CD4-positive, alpha-beta T cell (primary cell): Measurements from ENCODE around the gene ZWILCH. TPM values are rescaled to one million over a fixed set of nuclear protein-coding genes. Genes with fewer than 3 reads are reported as not detected.

Experiments
- ATAC-seq: fragments of 200-7000 bp; cut with Tn5 transposase; one replicate; pipeline ENCODE4 v1.10.0; 2022; ENCODE audit warnings: mild to moderate bottlenecking; ENCODE audit not compliant: poor library complexity
- CTCF ChIA-PET: fragments of 350-600 bp; sonication (Branson Sonifier 250); formaldehyde crosslinking; loops from one replicate; lab custom pipeline; 2021; ENCODE audit warnings: antibody characterized with exemption, inconsistent platforms; lab: Charles Lee
- POLR2A ChIA-PET: fragments of 350-600 bp; sonication (Branson Sonifier 250); formaldehyde crosslinking; loops from one replicate; lab custom pipeline; 2021; ENCODE audit warnings: antibody characterized with exemption, inconsistent platforms; lab: Charles Lee
- DNase-seq, 14 experiments: peaks; one replicate each; pipeline ENCODE4 v3.0.0-alpha.2; 2013 to 2020; ENCODE audit warnings: mixed read lengths in 2 of 14
- H3K27ac ChIP-seq, 2 donors: one replicate each; pipeline versions ENCODE4 v1.5.1 to v1.7.0; 2013; ENCODE audit warnings: low read length in 2 of 2, low read depth in 1 of 2, mild to moderate bottlenecking in 1 of 2
- H3K27me3 ChIP-seq, 2 experiments: 1 replicate in 1 of 2; 2 replicates in 1 of 2; pipeline versions ENCODE4 v1.6.1 to v1.7.0; 2013; ENCODE audit warnings: low read length in 2 of 2, control low read depth in 1 of 2, mild to moderate bottlenecking in 1 of 2, moderate library complexity in 1 of 2; ENCODE audit not compliant: insufficient read depth in 2 of 2, control insufficient read depth in 1 of 2
- H3K36me3 ChIP-seq: one replicate; pipeline ENCODE4 v1.6.1; 2013; ENCODE audit warnings: low read length, control low read depth; ENCODE audit not compliant: insufficient read depth
- H3K4me1 ChIP-seq: one replicate; pipeline ENCODE4 v1.6.1; 2013; ENCODE audit warnings: low read length, control low read depth; ENCODE audit not compliant: insufficient read depth
- H3K4me3 ChIP-seq: one replicate; pipeline ENCODE4 v1.5.1; 2013; ENCODE audit warnings: mild to moderate bottlenecking, low read length, moderate library complexity
- H3K9me3 ChIP-seq, 2 experiments: 1 replicate in 1 of 2; 2 replicates in 1 of 2; pipeline versions ENCODE4 v1.6.1 to v1.7.0; 2013; ENCODE audit warnings: low read length in 2 of 2, mild to moderate bottlenecking in 2 of 2, control low read depth in 1 of 2, moderate library complexity in 1 of 2; ENCODE audit not compliant: control insufficient read depth in 1 of 2, insufficient read depth in 1 of 2
- H3K27ac Mint-ChIP-seq: one replicate; pipeline ENCODE4 v1.8.0; 2020; ENCODE audit warnings: mixed read lengths
- H3K27me3 Mint-ChIP-seq: one replicate; pipeline ENCODE4 v1.8.0; 2021; ENCODE audit warnings: mixed read lengths
- H3K36me3 Mint-ChIP-seq: one replicate; pipeline ENCODE4 v1.8.0; 2021; ENCODE audit warnings: low read depth, mixed read lengths
- H3K4me1 Mint-ChIP-seq: one replicate; pipeline ENCODE4 v1.8.0; 2021; ENCODE audit warnings: low read depth, mixed read lengths
- H3K4me3 Mint-ChIP-seq: one replicate; pipeline ENCODE4 v1.8.0; 2020; ENCODE audit warnings: mild to moderate bottlenecking, mixed read lengths
- H3K9me3 Mint-ChIP-seq: one replicate; pipeline ENCODE4 v1.8.0; 2020; ENCODE audit warnings: mixed read lengths
- intact Hi-C, 2 experiments: fragments of 100-400 bp; cut with DNase I in 1 of 2; cut with micrococcal nuclease in 1 of 2; formaldehyde crosslinking; loops; one replicate each; pipeline versions ENCODE4 v1.15.1 to v1.9.0; 2023 to 2025; cut with DNase I, micrococcal nuclease
- total RNA-seq, 174 experiments: library from RNA in 2 of 174; stranded (reverse) in 2 of 174; gene quantifications; one replicate each; pipeline ENCODE4 v1.2.3 and lab custom pipeline; 2021 to 2026
- TF ChIP-seq, protein P1 (sequence below): fragments of 200-600 bp; IDR thresholded peaks from one replicate; pipeline ENCODE4 v1.8.0; 2022; ENCODE audit warnings: antibody characterized with exemption, mild to moderate bottlenecking

Gene ZWILCH
- total RNA-seq, 2 experiments from 2014 or later, result 6.8 to 7.2 TPM

- TF ChIP-seq, protein P1, sequence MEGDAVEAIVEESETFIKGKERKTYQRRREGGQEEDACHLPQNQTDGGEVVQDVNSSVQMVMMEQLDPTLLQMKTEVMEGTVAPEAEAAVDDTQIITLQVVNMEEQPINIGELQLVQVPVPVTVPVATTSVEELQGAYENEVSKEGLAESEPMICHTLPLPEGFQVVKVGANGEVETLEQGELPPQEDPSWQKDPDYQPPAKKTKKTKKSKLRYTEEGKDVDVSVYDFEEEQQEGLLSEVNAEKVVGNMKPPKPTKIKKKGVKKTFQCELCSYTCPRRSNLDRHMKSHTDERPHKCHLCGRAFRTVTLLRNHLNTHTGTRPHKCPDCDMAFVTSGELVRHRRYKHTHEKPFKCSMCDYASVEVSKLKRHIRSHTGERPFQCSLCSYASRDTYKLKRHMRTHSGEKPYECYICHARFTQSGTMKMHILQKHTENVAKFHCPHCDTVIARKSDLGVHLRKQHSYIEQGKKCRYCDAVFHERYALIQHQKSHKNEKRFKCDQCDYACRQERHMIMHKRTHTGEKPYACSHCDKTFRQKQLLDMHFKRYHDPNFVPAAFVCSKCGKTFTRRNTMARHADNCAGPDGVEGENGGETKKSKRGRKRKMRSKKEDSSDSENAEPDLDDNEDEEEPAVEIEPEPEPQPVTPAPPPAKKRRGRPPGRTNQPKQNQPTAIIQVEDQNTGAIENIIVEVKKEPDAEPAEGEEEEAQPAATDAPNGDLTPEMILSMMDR, result no peak
- no peaks in the 10 kb centered on the region for H3K36me3 Mint-ChIP-seq
- no peak overlapping the region for H3K4me3 Mint-ChIP-seq
- no peak overlapping the region for H3K27ac ChIP-seq
- H3K36me3 ChIP-seq, result no peaks in the 10 kb centered on the region
- H3K4me1 Mint-ChIP-seq, result peaks cover 5% of the 10 kb centered on the region
- ChIA-PET CTCF (no interaction called here), POLR2A (no interaction called here)
- peaks cover under 1 to 7% of the 10 kb centered on the region in 2 experiments for H3K27me3 ChIP-seq
- no peak overlapping the region for H3K4me3 ChIP-seq
- no peak overlapping the region for H3K27ac Mint-ChIP-seq
- intact Hi-C loops, result no loop called here
- H3K9me3 Mint-ChIP-seq, result no peaks in the 10 kb centered on the region
- peaks cover 13% of the 10 kb centered on the region for H3K27me3 Mint-ChIP-seq
- ATAC-seq (no peak), DNase-seq (no peak)
- peaks cover 0 to 3% of the 10 kb centered on the region in 2 experiments for H3K9me3 ChIP-seq
- peaks cover 3% of the 10 kb centered on the region for H3K4me1 ChIP-seq
These were observed 88.2 kb downstream of the ZWILCH start for GRCh38 chr15:66593219-66593780.

GRCh38 chr15:66594344-66594743, 89.2 kb downstream of the ZWILCH start:
- Mint-ChIP-seq H3K4me1 (peaks cover 8% of the 10 kb centered on the region), H3K4me3 (no peak overlapping the region), H3K9me3 (no peaks in the 10 kb centered on the region), H3K27ac (no peak overlapping the region), H3K27me3 (peaks cover 12% of the 10 kb centered on the region), H3K36me3 (no peaks in the 10 kb centered on the region)
- ATAC-seq (no peak), DNase-seq (no peak)
- H3K27me3 ChIP-seq, result no peaks in the 10 kb centered on the region
- no peaks in the 10 kb centered on the region for H3K36me3 ChIP-seq
- intact Hi-C loops, result no loop called here
- peaks cover 5% of the 10 kb centered on the region for H3K4me1 ChIP-seq
- POLR2A ChIA-PET, result no interaction called here
- CTCF ChIA-PET, result no interaction called here
- TF ChIP-seq, protein P1, result no peak
- no peak overlapping the region for H3K27ac ChIP-seq
- no peaks in the 10 kb centered on the region for H3K9me3 ChIP-seq
- no peak overlapping the region for H3K4me3 ChIP-seq

GRCh38 chr15:66594836-66595235, 89.7 kb downstream of the ZWILCH start:
- H3K27me3 ChIP-seq, result no peaks in the 10 kb centered on the region
- no peak overlapping the region for H3K4me3 Mint-ChIP-seq
- DNase-seq (no peak), ATAC-seq (no peak)
- H3K27ac Mint-ChIP-seq, result no peak overlapping the region
- H3K9me3 ChIP-seq, result no peaks in the 10 kb centered on the region
- no peak overlapping the region for H3K4me3 ChIP-seq
- intact Hi-C loops, result no loop called here
- TF ChIP-seq, protein P1, result no peak
- H3K27me3 Mint-ChIP-seq, result peaks cover 12% of the 10 kb centered on the region
- peaks cover 5% of the 10 kb centered on the region for H3K4me1 ChIP-seq
- peaks cover 8% of the 10 kb centered on the region for H3K4me1 Mint-ChIP-seq
- POLR2A ChIA-PET, result no interaction called here
- H3K36me3 ChIP-seq, result no peaks in the 10 kb centered on the region
- no peaks in the 10 kb centered on the region for H3K9me3 Mint-ChIP-seq
- no peaks in the 10 kb centered on the region for H3K36me3 Mint-ChIP-seq
- no peak overlapping the region for H3K27ac ChIP-seq
- CTCF ChIA-PET, result interaction anchor here (0.6 kb wide), 1 partner anchor 27 kb away, joined by 3 read pairs; no protein-coding TSS in a partner anchor
